ENCODE measurements around the gene CHMP1A. TPM values are rescaled to one million over a fixed set of nuclear protein-coding genes. Genes with fewer than 3 reads are reported as not detected.
"Not testable (repeated sequence)": the region's sequence is repeated elsewhere in the genome, so short reads cannot be mapped to it uniquely, and the experiment has no call there.

The CHMP1A gene
- total RNA-seq, 1 experiment from 2014 or later: 159 TPM

- Mint-ChIP-seq H3K36me3 (ENCODE audit: insufficient read depth, unreplicated experiment) (peaks cover 82% of the 10 kb centered on the region), H3K9me3 (ENCODE audit: unreplicated experiment) (no peaks in the 10 kb centered on the region), H3K4me3 (ENCODE audit: unreplicated experiment) (no peak overlapping the region), H3K27me3 (ENCODE audit: insufficient read depth, unreplicated experiment) (no peaks in the 10 kb centered on the region), H3K4me1 (ENCODE audit: low read depth, unreplicated experiment) (peaks cover 6% of the 10 kb centered on the region), H3K27ac (ENCODE audit: unreplicated experiment) (no peak overlapping the region)
- no TSS peak for BruUV-seq (replicated peaks)
- no peak for DNase-seq
- Histone ChIP-seq H3K36me3 (ENCODE audit: control insufficient read depth, insufficient read depth, low read length) (peaks cover 13% of the 10 kb centered on the region), H3K27me3 (replicated peaks; ENCODE audit: control insufficient read depth, insufficient read depth, low read length) (no peaks in the 10 kb centered on the region), H3K4me1 (peaks cover 10% of the 10 kb centered on the region), H3K9me3 (no peaks in the 10 kb centered on the region), H3K4me3 (ENCODE audit: low read depth, low read length) (no peak overlapping the region)
- intact Hi-C loops (cut with micrococcal nuclease; ENCODE audit: unreplicated experiment): no loop called here
- ChIA-PET POLR2A (no interaction called here), CTCF (interaction anchor here (0.7 to 0.8 kb wide), 2 partner anchors 9 to 92 kb away, joined by 3 to 9 read pairs; no protein-coding TSS in a partner anchor)
- no peak for TF ChIP-seq CTCF (IDR thresholded peaks at IDR 0.05; ENCODE audit: insufficient read depth in 1 of 2, low read depth in 1 of 2, low read length in 1 of 2, severe bottlenecking in 1 of 2, unreplicated experiment in 1 of 2)
These were observed 33.9 kb upstream of the CHMP1A start for GRCh38 chr16:89691231-89691985.

- H3K9me3 Mint-ChIP-seq (ENCODE audit: unreplicated experiment): no peaks in the 10 kb centered on the region
- H3K4me1 Mint-ChIP-seq (ENCODE audit: low read depth, unreplicated experiment): peaks cover 6% of the 10 kb centered on the region
- DNase-seq: no peak
- Histone ChIP-seq H3K4me1 (peaks cover 10% of the 10 kb centered on the region), H3K9me3 (peaks cover 4% of the 10 kb centered on the region; the same call in 1 of the 2 replicates), H3K27me3 (replicated peaks; ENCODE audit: control insufficient read depth, insufficient read depth, low read length) (no peaks in the 10 kb centered on the region), H3K4me3 (ENCODE audit: low read depth, low read length) (no peak overlapping the region), H3K36me3 (ENCODE audit: control insufficient read depth, insufficient read depth, low read length) (peaks cover 13% of the 10 kb centered on the region)
- no peak overlapping the region for H3K4me3 Mint-ChIP-seq (ENCODE audit: unreplicated experiment)
- POLR2A ChIA-PET: interaction anchor here (0.6 kb wide), 1 partner anchor 396 kb away, joined by 3 read pairs; no protein-coding TSS in a partner anchor
- peaks cover 82% of the 10 kb centered on the region for H3K36me3 Mint-ChIP-seq (ENCODE audit: insufficient read depth, unreplicated experiment)
- no peak overlapping the region for H3K27ac Mint-ChIP-seq (ENCODE audit: unreplicated experiment)
- CTCF ChIA-PET: interaction anchor here (0.7 kb wide), 1 partner anchor 91 kb away, joined by 9 read pairs; no protein-coding TSS in a partner anchor
- intact Hi-C loops (cut with micrococcal nuclease; ENCODE audit: unreplicated experiment): no loop called here
- no peaks in the 10 kb centered on the region for H3K27me3 Mint-ChIP-seq (ENCODE audit: insufficient read depth, unreplicated experiment)
- BruUV-seq (replicated peaks): no TSS peak
- no peak for TF ChIP-seq CTCF (IDR thresholded peaks at IDR 0.05; ENCODE audit: insufficient read depth in 1 of 2, low read depth in 1 of 2, low read length in 1 of 2, severe bottlenecking in 1 of 2, unreplicated experiment in 1 of 2)
These were observed 32.9 kb upstream of the CHMP1A start for GRCh38 chr16:89690392-89690901.

- H3K9me3 ChIP-seq; intact Hi-C loops (cut with micrococcal nuclease; ENCODE audit: unreplicated experiment); BruUV-seq (replicated peaks); DNase-seq; H3K27ac Mint-ChIP-seq (ENCODE audit: unreplicated experiment); H3K4me3 Mint-ChIP-seq (ENCODE audit: unreplicated experiment); H3K4me3 ChIP-seq (ENCODE audit: low read depth, low read length); H3K4me1 Mint-ChIP-seq (ENCODE audit: low read depth, unreplicated experiment); H3K27me3 Mint-ChIP-seq (ENCODE audit: insufficient read depth, unreplicated experiment); H3K4me1 ChIP-seq; H3K27me3 ChIP-seq (replicated peaks; ENCODE audit: control insufficient read depth, insufficient read depth, low read length); H3K9me3 Mint-ChIP-seq (ENCODE audit: unreplicated experiment): not testable (repeated sequence)
- POLR2A ChIA-PET: interaction anchor here (0.6 kb wide), 1 partner anchor 397 kb away, joined by 3 read pairs; no protein-coding TSS in a partner anchor
- H3K36me3 Mint-ChIP-seq (ENCODE audit: insufficient read depth, unreplicated experiment): peaks cover 81% of the 10 kb centered on the region
- CTCF ChIA-PET: interaction anchor here (1.7 kb wide), 1 partner anchor 11 kb away, joined by 4 read pairs; no protein-coding TSS in a partner anchor
- H3K36me3 ChIP-seq (ENCODE audit: control insufficient read depth, insufficient read depth, low read length): peaks cover 13% of the 10 kb centered on the region
These were observed 32.1 kb upstream of the CHMP1A start for GRCh38 chr16:89689621-89690020.

Measured in Caco-2 (cell line).